ENCODE results near the gene IMMP2L. TPM values are rescaled to one million over a fixed set of nuclear protein-coding genes. Genes with fewer than 3 reads are reported as not detected.

The IMMP2L gene
- total and polyA plus RNA-seq, 2 of the 13 experiments (the other 11 are each of a cell fraction or from before 2014, with no cell fraction given): 7.8 to 16.9 TPM

- intact Hi-C loops (cut with micrococcal nuclease; ENCODE audit: unreplicated experiment): no loop called here
- ATAC-seq (no peak), DNase-seq (ENCODE audit: low spot score) (no peak), FAIRE-seq (no peak)
- in situ Hi-C loops (cut with HindIII; ENCODE audit: extremely low pct_ligation_motif_present, low pct_unique_long_range_greater_than_20kb): no loop called here
- BruUV-seq (replicated peaks): no TSS peak
- Histone ChIP-seq H3K9me3 (ENCODE audit: low read length) (no peaks in the 10 kb centered on the region), H3K27ac (ENCODE audit: extremely low read length, insufficient read depth, low read length) (no peak overlapping the region), H2AFZ (ENCODE audit: low read length) (no peak overlapping the region), H4K20me1 (ENCODE audit: insufficient read depth, low read length) (no peaks in the 10 kb centered on the region), H3K79me2 (ENCODE audit: insufficient read depth, low read length) (no peaks in the 10 kb centered on the region), H3K4me1 (ENCODE audit: insufficient read depth, low read length) (no peaks in the 10 kb centered on the region), H3K4me3 (replicated peaks in 1 of 3; ENCODE audit: insufficient read depth in 1 of 3, low read depth in 2 of 3, low read length in 3 of 3) (no peak overlapping the region), H3K4me2 (ENCODE audit: low read depth, low read length) (no peak overlapping the region), H3K36me3 (replicated peaks in 1 of 2; ENCODE audit: control insufficient read depth in 1 of 2, insufficient read depth in 2 of 2, low read length in 2 of 2) (no peaks in the 10 kb centered on the region), H3K9ac (ENCODE audit: insufficient read depth, low read depth, low read length) (no peak overlapping the region), H3K27me3 (ENCODE audit: control insufficient read depth in 1 of 2, insufficient read depth in 2 of 2, low read length in 2 of 2) (no peaks in the 10 kb centered on the region)
- CTCF ChIA-PET (ENCODE audit: low intra/inter-chr PET ratio, low total read pairs): no interaction called here
- TF ChIP-seq ZBTB8A (CRISPR knock-in tag; IDR thresholded peaks at IDR 0.05; ENCODE audit: borderline replicate concordance, low read depth) (no peak), GZF1 (CRISPR knock-in tag; IDR thresholded peaks at IDR 0.05) (no peak), CCDC6 (CRISPR knock-in tag; IDR thresholded peaks at IDR 0.05) (no peak), MLXIP (CRISPR knock-in tag; IDR thresholded peaks at IDR 0.05; ENCODE audit: borderline replicate concordance) (no peak)
- WGBS (ENCODE audit: low lambda C conversion rate): 98% methylated on average over 2 of the region's 2 CpGs
- POLR2A ChIA-PET: no interaction called here
These were observed 85.6 kb downstream of the IMMP2L start for GRCh38 chr7:111476586-111477293.

- H3K27me3 ChIP-seq (ENCODE audit: control insufficient read depth in 1 of 2, insufficient read depth in 2 of 2, low read length in 2 of 2): no peaks in the 10 kb centered on the region
- no peak overlapping the region for H3K27ac ChIP-seq (ENCODE audit: extremely low read length, insufficient read depth, low read length)
- no peak overlapping the region for H3K9ac ChIP-seq (ENCODE audit: insufficient read depth, low read depth, low read length)
- intact Hi-C loops (cut with micrococcal nuclease; ENCODE audit: unreplicated experiment) (no loop called here), in situ Hi-C loops (cut with HindIII; ENCODE audit: extremely low pct_ligation_motif_present, low pct_unique_long_range_greater_than_20kb) (no loop called here)
- CTCF ChIA-PET (ENCODE audit: low intra/inter-chr PET ratio, low total read pairs): no interaction called here
- POLR2A ChIA-PET: no interaction called here
- H3K79me2 ChIP-seq (ENCODE audit: insufficient read depth, low read length): no peaks in the 10 kb centered on the region
- no peaks in the 10 kb centered on the region for H3K36me3 ChIP-seq (replicated peaks in 1 of 2; ENCODE audit: control insufficient read depth in 1 of 2, insufficient read depth in 2 of 2, low read length in 2 of 2)
- H4K20me1 ChIP-seq (ENCODE audit: insufficient read depth, low read length): no peaks in the 10 kb centered on the region
- 75% methylated on average over 1 of the region's 1 CpG for WGBS (ENCODE audit: low lambda C conversion rate)
- H3K9me3 ChIP-seq (ENCODE audit: low read length): no peaks in the 10 kb centered on the region
- BruUV-seq (replicated peaks): no TSS peak
- H3K4me3 ChIP-seq (replicated peaks in 1 of 3; ENCODE audit: insufficient read depth in 1 of 3, low read depth in 2 of 3, low read length in 3 of 3): no peak overlapping the region
- no peak overlapping the region for H2AFZ ChIP-seq (ENCODE audit: low read length)
- FAIRE-seq (no peak), ATAC-seq (no peak), DNase-seq (ENCODE audit: low spot score) (no peak)
- no peaks in the 10 kb centered on the region for H3K4me1 ChIP-seq (ENCODE audit: insufficient read depth, low read length)
- no peak overlapping the region for H3K4me2 ChIP-seq (ENCODE audit: low read depth, low read length)
- TF ChIP-seq MXD1 (CRISPR knock-in tag; IDR thresholded peaks at IDR 0.05) (no peak), THAP8 (CRISPR knock-in tag; IDR thresholded peaks at IDR 0.05; ENCODE audit: borderline replicate concordance) (no peak), KDM6A (CRISPR knock-in tag; IDR thresholded peaks at IDR 0.05; ENCODE audit: low read depth) (no peak), ZFY (CRISPR knock-in tag; IDR thresholded peaks at IDR 0.05) (no peak), IKZF4 (CRISPR knock-in tag; IDR thresholded peaks at IDR 0.05; ENCODE audit: borderline replicate concordance, low read depth, not compliant biosample characterization) (no peak), TCF7L2 (IDR thresholded peaks at IDR 0.05; ENCODE audit: low read depth, low read length) (no peak), KLF9 (CRISPR knock-in tag; IDR thresholded peaks at IDR 0.05; ENCODE audit: low read depth) (no peak), MYNN (CRISPR knock-in tag; IDR thresholded peaks at IDR 0.05; ENCODE audit: low read depth) (no peak), JUN (CRISPR knock-in tag; IDR thresholded peaks at IDR 0.05) (no peak), KAT7 (CRISPR knock-in tag; IDR thresholded peaks at IDR 0.05; ENCODE audit: borderline replicate concordance) (no peak), MZF1 (CRISPR knock-in tag; IDR thresholded peaks at IDR 0.05; ENCODE audit: borderline replicate concordance) (no peak), ZNF546 (CRISPR knock-in tag; conservative IDR thresholded peaks at IDR 0.05) (no peak)
These were observed 86.3 kb downstream of the IMMP2L start for GRCh38 chr7:111475959-111476358.

All from HepG2 (cell line).